Coronary artery (tissue), 2 donors: ENCODE measurements around the gene MED13.

Experiments
- DNase-seq: peaks from one replicate; pipeline ENCODE4 v3.0.0-alpha.2; 2017; ENCODE audit warnings: low spot score
- H3K27ac ChIP-seq, 2 donors: fragments of 200-600 bp; sonication (generic); one replicate each; pipeline ENCODE4 v1.5.1; 2016 to 2019
- H3K4me3 ChIP-seq: fragments of 200-600 bp; sonication (generic); 2 replicates; pipeline ENCODE4 v1.5.1; 2016; ENCODE audit warnings: mild to moderate bottlenecking, moderate library complexity
- TF ChIP-seq, protein P1 (sequence below): fragments of 200-600 bp; sonication (generic); IDR thresholded peaks from one replicate; pipeline ENCODE4 v1.5.1; 2019; ENCODE audit warnings: antibody characterized with exemption

Gene MED13

DNA sequence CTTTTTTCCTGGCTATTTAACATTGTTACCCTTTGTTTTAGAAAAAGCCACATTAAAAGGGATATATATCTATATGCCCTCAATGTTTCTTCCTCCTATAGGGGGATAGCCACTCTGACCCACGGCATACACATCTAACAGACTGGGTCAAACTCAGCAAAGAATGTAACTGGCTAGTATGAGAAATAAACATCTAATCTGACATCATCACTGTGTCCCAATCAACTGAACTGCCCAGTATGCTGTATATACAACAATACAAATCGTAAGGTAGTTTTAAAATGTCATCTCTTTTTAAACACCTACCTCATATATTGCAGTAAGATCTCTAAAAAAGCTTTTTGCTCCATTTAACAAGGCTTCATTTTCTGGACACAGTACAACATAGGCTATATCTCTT, 97.3 kb downstream of the MED13 start:
- H3K4me3 ChIP-seq = no peak overlapping the region
- no peak for DNase-seq
- TF ChIP-seq, protein P1, sequence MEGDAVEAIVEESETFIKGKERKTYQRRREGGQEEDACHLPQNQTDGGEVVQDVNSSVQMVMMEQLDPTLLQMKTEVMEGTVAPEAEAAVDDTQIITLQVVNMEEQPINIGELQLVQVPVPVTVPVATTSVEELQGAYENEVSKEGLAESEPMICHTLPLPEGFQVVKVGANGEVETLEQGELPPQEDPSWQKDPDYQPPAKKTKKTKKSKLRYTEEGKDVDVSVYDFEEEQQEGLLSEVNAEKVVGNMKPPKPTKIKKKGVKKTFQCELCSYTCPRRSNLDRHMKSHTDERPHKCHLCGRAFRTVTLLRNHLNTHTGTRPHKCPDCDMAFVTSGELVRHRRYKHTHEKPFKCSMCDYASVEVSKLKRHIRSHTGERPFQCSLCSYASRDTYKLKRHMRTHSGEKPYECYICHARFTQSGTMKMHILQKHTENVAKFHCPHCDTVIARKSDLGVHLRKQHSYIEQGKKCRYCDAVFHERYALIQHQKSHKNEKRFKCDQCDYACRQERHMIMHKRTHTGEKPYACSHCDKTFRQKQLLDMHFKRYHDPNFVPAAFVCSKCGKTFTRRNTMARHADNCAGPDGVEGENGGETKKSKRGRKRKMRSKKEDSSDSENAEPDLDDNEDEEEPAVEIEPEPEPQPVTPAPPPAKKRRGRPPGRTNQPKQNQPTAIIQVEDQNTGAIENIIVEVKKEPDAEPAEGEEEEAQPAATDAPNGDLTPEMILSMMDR = no peak
- H3K27ac ChIP-seq = no peak overlapping the region

DNA sequence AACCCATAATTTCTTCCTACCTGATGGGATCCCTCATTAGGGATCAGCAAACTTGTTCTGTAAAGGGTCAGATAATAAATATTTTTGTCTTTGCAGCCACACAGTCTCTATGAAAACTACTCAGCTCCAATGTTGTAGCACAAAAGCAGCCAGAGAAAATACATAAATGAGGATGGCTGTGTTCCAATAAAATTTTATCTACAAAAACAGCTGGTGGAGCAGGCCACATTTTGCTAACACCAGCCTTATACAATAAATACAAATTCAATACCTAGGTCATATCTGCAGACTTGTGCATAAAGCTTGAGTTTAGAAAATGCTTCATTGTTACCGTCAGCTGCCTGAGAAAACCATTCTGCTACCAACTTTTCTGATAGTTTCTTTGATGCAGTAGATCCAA, 98.9 kb downstream of the MED13 start:
- Histone ChIP-seq H3K4me3 (no peak overlapping the region), H3K27ac (no peak overlapping the region)
- TF ChIP-seq, protein P1 = no peak
- no peak for DNase-seq

DNA sequence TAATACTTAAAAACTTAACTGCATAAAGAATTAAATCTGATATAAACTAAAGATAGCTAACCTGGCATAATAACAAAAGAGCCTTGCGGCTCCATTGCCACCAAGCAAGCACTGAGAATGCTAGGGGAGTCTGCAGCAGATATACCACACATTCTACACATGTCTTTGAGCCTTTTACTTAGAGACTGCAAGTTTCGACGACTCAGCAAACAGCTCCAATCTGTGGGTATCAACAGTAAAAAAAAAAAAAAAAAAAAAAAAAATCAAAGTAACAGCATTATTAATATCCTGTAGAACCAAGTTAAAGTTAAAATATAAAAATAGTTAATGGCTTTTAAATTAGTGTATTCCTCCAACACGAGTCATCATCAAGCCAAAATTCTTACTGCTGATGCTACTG, 109.5 kb downstream of the MED13 start:
- H3K27ac ChIP-seq = no peak overlapping the region
- TF ChIP-seq, protein P1 = no peak
- H3K4me3 ChIP-seq = no peak overlapping the region
- no peak for DNase-seq

DNA sequence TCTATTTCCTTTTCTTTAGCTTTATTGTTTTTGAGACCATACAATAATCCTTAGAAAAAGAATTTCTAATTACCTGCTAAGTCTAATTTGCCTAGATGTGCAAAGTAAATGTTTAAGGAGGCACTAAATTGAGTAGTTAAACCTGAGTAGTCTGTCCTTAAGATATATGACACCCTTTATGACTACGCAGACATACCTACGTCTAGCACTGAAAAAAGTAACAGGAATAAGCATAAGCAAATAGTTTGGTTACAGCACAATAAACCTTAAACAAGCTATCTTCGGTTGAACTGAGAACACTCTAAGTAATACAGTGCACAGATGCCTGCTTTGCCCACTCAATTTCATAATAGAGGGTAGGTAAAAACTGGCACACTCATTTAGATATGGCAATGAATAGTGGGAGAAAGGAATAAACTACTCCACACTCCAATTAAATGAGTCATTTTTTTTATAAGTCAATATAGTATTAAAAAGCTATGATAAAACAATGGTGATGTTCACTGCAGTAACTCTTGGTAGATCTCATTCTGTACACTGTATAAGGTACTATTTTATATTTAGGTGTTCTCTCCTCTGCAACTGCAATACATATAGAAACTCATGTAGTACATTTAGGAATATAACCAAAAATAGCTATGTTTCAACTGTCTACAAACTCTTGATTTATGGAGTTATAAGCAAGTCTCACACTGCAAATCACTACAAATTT, 117.6 kb downstream of the MED13 start:
- H3K27ac ChIP-seq = no peak overlapping the region
- no peak overlapping the region for H3K4me3 ChIP-seq
- TF ChIP-seq, protein P1 = no peak
- no peak for DNase-seq

DNA sequence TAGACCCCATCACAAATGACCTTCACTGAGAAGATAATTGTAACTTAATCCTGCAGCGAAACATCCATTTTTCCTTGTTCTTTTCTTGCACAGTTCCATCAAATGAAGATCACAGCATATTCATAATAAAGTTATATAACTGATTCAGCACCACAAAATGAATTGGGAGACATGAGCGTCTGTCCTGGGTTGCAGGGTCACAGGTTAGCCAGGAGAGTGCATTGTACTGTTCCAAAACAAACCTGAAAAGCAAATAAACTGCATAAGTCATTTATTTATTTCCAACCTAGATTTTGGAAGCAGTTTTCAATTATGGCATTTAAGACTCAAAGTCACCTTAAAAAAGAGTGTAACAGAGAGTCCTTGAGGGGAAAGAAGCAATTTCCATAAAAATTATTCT, 118.7 kb downstream of the MED13 start:
- no peak for DNase-seq

DNA sequence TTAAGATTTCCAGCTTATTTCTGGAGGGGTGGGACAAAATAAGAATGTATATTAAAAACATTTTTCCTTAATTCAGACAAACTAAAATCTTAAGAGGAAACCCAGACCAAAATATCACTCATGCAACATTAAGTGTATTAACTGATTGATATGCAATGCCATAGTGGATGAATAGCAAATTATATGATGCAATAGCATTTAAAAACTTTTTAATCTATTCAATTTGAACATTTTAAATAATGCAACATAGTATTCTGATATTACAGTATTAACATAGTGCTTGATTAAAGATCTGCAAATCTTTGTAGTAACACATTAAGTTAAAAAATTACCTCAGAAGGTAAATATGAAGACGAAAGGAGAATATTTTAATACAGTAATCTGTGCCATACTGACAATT, 122.0 kb downstream of the MED13 start:
- DNase-seq = no peak
- TF ChIP-seq, protein P1 = no peak
- H3K4me3 ChIP-seq = no peak overlapping the region
- H3K27ac ChIP-seq = no peak overlapping the region

More for the DNA sequence above, 118.7 kb downstream of the MED13 start:
- TF ChIP-seq, protein P1 = no peak
- Histone ChIP-seq H3K4me3 (no peak overlapping the region), H3K27ac (no peak overlapping the region)

DNA sequence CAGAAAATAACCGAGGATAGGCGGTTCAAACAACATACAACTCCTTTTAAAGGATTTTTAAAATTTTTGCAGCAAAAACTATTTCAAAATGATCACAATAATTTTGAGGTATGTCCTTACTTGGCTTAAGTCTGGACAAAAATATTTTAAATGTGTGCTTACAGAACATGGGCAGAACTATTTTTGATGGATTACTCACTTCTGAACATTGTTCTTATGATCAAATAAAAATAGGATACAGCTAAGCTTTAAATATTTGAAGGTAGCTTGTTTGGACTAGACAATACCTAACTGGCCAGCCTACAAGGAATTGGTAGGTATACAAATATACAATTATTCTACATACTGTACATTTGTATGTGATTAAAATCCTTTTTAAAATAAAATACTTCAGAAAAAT, 123.0 kb downstream of the MED13 start:
- no peak for DNase-seq
- Histone ChIP-seq H3K27ac (no peak overlapping the region), H3K4me3 (no peak overlapping the region)
- TF ChIP-seq, protein P1 = no peak
